NK-92 treated with Interleukin-12 subunit alpha and Interleukin-12 subunit beta, amount 100 ng/mL, for 24 hours (cell line): ENCODE results near the gene GATB.

Experiments
- DNase-seq: peaks from one replicate; lab custom pipeline; 2025; lab: John Stamatoyannopoulos, UW

The GATB gene

DNA sequence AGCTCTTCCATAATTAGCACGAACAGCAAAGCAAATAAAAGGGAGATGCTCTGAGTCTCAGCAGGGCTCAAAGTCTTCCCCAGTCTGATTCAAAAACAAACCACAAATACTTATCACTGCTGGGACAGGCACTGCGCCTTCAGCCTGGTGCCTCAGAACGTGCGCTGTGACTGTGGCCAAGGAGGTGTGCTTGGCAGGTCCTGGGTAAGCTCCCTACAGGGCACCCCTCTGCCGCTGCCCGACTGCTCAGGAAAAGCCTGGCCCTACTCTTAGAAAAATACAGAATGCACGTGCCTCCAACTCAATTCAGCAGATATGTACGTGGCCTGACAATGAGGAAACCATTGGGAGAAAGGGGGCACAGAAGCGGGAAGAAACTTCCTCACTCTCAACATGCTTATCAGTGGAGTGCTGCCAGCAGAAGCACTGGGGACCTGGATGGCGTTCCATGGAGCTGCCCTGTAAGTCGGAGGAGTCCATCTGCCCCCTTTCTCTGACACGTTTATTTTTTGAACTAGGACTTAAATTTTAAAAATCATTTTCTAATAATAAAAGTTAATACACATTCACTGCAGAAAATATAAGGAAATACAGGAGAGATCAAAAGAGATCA, 86.8 kb downstream of the GATB start:
- DNase-seq: no peak

- DNase-seq: no peak
Measured at GRCh38 chr4:151672996-151673395, 87.8 kb downstream of the GATB start.

DNA sequence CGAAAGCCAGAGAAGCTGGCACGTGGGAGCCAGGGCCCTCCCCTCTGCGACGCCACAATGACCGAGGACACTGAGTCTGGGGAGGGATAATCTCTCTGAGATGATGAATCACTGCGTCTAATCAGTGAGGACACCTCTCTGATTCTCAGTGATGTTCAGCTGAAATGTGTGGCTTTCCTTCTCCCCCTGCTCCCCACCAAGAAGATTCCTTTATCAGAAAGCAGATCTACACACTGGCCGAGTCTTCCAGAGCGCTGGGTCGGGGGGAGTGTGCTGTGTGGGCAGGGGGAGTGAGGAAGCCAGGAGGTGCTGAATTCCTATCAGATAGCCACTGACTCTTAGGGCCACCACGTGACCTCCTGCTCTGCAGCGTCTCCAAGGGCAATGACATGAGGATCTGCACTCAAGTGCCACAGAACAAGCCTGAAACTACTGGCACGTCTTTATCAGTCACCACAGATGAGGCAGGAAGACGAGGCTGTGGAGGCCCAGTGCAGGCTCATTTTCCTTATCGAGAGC, 89.2 kb downstream of the GATB start:
- no peak for DNase-seq

DNA sequence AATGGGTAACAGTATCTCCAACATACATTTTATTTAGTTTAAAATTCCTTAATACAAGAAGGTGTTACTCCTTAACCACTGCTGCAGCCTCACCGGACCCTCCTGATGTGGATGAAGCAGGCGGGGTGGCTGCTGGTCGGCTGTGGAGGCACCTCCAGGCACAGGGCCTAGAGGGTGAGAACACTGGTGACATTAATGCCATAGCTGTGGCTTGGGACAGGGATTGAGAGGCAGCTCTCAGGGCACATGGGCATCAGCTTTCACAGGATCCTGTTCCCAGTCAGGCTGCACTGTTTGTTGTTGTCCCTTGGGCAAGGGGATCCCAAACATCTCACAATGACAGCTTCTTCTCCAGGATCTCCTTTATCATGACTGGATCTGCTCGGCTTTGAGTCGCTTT, 90.0 kb downstream of the GATB start:
- no peak for DNase-seq

DNA sequence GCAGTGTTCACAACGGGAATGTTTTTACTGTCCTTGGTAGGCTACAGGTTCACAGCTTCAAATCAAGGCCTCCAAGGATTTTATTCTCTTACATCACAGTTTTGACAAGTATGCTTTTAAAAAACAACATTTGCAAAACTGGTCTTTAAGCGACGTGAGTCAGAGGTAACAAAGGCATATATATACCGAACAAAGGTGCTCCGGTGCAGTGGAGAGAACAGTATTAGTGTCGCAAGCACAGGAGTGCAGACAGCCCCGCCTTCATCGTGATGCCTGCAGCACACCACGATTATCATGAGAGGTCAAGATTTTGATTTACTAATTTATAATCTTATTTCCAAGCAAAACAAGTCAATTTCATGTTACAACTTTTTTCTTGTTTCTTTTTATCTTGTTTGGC, 90.8 kb downstream of the GATB start:
- DNase-seq: no peak

DNA sequence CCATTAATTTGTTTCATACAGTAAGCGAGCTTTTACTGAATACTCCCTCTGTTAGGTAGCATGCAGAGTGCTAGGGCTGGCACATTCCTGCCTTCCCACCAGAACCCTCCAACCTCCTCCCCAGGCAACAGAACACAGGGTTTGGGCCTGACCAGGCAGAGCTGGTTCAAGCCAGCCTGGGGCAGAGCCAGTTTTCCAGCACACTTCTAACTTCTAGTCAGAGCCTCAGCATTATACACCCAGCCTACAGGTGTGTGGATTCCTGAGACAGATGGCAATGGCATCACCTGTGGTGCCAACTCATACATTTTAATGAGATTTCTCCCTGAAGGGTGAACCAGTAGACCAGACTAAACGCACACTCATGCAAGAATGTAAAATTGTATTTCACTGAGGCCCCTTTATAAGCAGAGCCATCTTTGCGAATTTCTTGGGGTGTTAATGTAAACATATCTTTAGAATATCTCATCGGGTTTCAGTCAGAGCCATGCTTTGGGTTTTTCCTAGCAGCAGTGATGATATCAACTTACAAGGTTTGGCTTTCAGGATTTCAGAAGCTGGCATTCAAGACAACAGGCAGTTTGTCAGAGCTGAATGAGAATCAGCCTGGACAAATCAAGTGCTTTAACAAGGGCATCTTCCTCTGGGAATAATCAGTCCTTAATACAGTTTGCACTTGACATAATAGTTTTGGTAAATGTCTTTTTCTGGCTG, 92.0 kb downstream of the GATB start:
- DNase-seq: no peak

DNA sequence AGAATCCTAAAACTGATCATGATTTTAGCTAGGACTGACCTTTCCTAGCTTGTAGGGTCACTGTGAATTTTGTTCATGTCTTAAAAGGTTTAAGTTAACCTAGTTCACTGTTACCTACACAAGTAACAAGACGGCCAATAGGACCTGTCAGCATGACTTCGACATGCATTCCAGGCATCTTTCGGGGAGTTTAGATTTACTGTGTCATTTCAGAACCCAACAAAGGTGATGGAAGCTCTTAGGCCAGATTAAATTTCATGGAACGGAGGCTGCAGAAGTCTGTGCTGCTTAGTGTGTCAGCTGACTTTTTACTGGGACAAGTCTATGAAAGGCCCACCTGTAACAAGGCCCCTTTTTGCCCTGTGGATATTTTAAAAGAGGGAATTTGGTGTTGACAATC, 93.1 kb downstream of the GATB start:
- no peak for DNase-seq

DNA sequence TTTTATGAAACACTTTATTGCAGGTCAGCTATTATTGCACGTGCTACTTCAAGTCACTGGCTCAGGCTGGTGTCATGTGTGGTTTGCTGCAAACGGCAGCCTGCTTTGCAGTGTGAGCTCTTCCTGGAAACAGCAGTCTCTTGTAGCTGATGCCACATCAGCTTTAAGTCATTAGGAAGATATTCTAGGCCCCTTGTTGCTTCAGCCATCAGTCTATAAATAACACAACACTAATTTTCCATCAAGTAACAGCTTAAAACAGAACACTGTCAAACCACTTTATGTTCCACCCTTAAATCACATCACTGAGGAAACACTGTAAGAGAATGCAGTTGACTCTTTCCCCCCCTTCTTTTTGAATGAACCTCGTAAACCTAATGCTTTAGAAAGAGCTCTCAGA, 93.8 kb downstream of the GATB start:
- peak; percentile 59 for DNase-seq

- DNase-seq: no peak
Measured at GRCh38 chr4:151666501-151666900, 94.3 kb downstream of the GATB start.

DNA sequence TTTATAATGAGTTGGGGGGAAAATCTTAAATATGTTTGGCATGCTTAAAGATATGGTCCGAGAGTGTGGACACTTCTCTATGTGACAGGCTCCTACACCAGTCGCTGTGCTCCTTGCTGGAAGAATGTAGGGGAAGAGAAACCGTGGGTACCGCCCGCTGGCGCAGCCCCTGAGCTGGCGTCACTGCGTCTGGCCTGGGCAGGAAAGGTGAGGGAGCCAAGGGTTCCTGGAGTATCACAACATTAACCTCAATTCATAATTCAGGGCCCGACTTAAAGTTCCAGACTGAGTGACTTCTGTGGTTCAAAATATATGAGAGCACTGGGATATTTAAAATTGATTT, 95.1 kb downstream of the GATB start:
- no peak for DNase-seq

GRCh38 chr4:151665022-151665784, 95.6 kb downstream of the GATB start:
- DNase-seq: no peak

GRCh38 chr4:151664289-151664688, 96.5 kb downstream of the GATB start:
- no peak for DNase-seq

DNA sequence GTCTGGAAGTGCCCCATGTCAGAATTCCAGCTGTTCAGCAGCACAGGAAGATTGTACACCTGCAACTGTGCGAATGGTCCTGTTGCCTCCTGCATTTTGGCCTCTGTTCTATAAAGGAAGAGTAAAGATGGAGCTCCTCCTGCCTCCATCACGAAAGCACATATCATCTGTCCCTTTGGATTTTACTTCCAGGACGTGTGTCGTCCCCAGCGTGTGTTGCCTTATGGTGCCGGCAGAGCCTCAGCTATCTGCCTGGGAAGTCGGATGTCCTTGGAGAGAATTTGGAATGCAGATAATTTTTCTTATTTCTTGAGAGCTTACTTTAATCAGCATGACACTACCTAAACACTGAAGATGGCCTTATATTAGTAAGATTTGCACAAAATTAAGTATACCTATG, 97.7 kb downstream of the GATB start:
- DNase-seq: no peak

DNA sequence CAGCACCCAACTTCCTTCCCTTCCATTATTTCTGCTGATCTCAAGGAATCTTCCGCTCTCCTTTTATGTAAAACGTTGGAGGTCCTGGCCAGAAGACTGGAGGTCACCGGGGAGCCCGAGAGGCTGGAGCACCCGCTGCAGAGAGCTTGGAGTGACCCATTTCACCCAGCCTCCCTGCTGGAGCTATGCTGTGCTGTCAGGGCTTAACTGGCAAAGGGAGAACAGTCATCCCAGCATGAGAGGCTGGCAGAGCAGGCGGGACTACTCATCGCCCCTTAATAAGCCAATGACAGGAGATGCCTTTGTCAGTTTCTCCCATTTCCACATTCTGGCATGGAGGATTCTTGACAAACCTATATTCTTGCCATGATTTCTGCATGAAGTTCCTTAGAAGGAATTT, 98.9 kb downstream of the GATB start:
- no peak for DNase-seq

DNA sequence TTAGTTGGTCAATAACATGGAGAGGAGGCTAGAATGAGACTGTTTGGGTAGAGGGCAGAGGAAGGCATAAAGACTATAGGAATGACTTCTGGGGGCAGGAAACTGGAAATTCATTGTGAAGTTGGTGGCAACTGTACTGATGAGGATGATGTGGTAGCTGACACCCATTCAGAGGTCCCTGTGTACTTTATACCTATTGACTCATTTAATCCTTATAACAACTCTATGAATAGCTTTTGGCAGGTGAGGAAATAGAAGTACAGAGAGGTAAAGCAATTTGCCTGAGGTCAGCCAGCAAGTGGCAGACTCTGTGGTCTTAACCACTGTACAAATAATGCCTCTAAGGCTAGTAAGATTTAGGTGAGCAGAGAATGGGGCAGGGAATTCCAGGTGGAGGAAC, 100.1 kb downstream of the GATB start:
- DNase-seq: no peak

DNA sequence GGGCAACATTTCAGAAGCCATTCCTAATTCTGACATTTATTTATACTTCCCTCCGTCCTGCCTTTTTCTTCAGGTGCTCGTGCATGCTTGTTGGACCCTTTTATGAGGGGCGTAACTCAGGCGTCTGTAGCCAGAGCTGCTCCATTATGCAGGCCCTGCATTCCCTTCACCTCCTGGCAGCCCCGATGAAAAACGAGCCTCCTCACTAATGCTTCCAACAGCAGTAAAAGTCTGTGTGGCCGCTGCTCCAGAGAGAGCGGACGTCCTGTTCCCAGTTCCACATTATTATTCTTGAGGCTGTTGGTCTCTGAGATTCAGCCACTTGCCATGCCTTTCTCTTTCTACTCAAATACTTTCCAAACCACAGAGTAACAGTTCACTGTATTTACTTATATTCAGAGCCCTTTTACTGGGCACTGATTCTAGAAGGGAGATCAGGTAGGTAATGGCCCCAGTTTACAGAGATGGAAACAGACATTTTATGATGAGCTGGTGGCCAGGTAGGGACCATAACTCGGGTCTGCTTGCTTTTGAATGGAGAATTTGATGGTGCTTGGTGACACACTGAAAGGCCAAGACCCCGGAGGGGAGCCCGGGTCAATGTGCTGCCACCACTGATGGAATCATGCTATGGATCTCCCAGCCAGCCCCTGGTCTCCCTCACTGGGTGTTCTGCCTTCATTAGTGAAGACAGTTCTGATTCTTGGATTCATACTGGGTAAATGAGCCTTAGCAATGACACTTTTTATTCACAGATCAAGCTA, 101.0 kb downstream of the GATB start:
- no peak for DNase-seq

DNA sequence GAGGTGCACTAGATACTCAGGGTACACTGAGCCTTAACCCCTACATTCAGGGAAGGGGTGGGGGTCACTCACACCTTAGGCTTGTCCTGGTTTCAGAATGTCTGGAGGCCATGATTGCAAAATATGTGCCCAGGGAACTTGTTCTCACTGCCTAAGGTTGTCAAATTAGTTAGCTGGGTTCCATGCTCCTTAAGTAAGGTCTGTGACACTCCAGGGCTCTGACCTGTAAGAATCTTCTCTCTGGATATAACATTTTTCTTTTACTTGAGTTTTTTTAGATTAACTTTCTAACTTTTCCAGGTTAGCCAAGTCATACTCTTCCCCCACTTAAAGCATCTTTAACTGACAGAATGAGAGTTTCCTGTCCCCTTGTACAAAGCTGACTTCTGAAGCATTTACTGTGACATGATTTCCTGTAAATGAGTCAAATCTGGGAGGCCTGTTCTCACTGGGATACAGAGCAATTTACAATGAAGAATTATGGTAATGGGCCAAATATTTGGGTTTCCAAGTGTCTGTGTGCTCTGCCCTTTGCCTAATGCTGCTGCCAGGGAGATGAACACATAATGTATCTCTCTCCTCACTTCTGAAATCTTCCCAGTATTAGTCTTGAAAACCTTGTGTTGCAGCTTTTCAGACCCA, 101.7 kb downstream of the GATB start:
- DNase-seq: no peak

- no peak for DNase-seq
Measured at GRCh38 chr4:151657896-151658295, 102.9 kb downstream of the GATB start.

DNA sequence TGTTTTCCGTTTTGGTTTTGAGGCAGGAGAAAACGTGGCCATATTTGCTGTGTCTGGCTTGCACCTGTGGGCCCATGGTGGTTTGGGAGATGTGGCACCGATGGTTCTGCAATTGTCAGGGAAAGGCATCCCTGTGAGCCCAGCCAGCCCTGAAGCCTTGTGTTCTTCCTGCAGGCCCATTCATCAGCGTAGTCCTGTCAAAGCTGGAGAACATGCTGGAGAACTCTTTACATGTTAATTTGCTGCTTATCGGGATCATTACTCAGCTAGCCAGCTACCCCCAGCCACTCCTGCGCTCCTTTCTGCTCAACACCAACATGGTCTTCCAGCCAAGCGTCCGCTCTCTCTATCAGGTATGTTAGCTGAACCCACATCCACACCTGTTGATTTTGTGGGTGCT, 104.7 kb downstream of the GATB start:
- DNase-seq: no peak

DNA sequence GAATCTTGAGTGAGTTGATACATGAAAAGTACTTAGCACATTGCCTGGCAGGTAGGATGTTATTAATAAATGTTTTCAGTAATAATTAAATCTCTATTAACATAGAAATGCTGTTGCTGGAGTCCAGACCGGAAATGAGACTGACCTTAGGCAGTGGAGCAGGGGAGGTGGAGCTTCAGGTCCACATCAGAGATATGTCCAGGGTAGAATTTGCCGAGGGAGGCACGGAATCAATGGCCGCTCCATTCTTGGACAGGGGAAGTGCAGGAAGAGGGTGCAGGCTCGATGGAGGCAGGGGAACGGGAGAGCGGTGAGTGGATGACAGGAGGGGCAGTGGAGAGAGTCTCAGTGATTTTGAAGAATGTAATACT, 107.3 kb downstream of the GATB start:
- no peak for DNase-seq

DNA sequence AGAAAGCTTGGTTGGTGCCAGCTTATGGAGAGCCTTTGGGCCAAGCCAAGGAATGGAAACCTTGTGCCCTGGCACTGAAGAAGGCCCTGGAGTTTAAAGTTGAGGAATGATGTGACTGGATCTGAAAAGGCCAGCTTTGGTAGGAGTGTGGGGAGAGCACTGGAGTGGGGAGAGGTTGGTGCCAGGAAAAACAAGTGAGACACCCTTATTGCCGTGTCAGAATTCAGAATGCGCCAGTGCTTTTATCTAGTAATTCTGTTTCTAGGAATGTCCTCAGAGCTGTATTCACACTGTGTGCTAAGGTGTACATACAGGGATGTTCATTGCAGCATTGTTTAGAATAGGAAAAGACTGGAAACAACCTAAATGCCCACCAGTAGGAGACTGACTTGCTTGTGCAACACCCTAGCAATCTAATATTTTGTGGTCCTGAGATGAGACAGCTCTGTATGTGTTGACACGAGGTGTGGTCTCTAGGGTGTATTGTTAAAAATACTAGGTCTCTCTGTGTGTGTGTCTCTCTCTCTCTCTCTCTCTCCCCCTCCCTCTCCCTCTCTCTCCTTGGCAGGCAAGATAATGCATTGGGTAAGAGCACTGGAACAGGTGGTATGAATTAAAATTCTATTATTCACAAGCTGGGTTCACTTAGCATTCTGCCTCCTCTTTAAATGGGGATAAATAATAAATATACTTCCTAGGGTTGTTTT, 107.8 kb downstream of the GATB start:
- DNase-seq: no peak
